ENCODE measurements around the gene AKT1S1.

Gene AKT1S1

GRCh38 chr19:49882643-49883042 is 5.5 kb upstream of the AKT1S1 start:
- DNase-seq = no peak

GRCh38 chr19:49881672-49882394 is 4.7 kb upstream of the AKT1S1 start:
- no peak for DNase-seq

- DNase-seq = no peak
Measured at GRCh38 chr19:49881186-49881585, 4.0 kb upstream of the AKT1S1 start.

GRCh38 chr19:49880162-49880869 is 3.2 kb upstream of the AKT1S1 start:
- no peak for DNase-seq

GRCh38 chr19:49879243-49879963 is 2.2 kb upstream of the AKT1S1 start:
- peak in 1 of 5 experiments; percentile 66 for DNase-seq

GRCh38 chr19:49878744-49879070 is 1.6 kb upstream of the AKT1S1 start:
- no peak for DNase-seq

- peak; percentile 97 to 99 (median 98) for DNase-seq
Measured at GRCh38 chr19:49877879-49878743, 956 bp upstream of the AKT1S1 start.

DNA sequence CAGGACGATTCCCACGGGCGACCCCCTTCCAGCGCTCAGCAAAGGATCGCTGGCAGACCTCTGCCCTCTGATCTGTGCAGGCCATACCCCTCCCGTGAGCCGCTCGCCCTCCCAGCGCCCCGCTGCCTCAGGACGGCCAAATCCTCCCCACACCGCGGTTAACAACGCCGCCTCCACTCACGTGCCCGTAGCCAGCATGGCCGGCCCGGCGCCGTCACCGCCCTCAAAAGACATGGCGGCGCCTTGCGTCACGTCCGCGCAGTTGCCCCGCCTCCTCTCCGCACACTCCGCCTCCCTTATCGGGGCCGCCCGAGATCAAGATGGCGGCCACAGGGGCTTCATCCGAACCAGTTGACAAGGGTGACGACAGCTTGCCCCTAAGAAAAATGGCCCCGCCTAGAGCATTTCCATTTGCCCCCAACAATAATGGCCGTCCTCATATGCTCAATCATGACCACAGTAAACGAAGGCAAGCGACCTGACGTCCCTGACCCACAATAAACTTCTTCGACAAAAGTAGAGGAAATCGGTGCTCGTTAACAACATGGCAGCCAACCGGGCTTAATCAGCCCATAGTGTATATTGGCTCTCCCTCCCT is 634 bp downstream of the AKT1S1 start:
- DNase-seq = peak; percentile 93 to 99 (median 97)

DNA sequence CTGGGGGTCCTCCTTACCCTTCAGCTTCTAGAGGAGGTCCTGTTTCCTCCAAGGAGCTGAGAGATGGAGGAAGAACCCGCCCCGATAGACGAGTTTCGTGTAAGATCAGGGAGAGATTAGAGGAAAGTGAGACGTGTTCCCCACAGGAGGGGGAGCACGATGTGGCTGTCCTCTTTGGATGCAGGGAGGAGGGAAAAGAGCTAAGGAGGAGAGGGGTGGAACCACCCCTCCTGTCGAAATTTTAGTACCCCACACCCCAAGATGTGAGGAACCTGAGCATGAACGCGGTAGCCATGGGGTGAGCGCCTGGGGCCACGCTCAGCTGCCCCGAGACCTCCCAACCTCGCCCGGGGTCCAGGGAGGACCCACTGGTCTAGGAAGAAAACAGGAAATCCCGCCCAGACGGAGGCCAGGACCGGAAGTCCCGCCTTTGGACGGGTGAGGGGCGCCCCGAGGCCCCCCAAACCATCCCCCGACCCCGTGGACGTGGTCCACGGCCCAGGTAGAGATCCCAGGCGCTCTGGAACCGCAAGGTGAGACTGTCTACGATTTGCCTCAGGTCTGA is 1.2 kb downstream of the AKT1S1 start:
- peak in 4 of 5 experiments; percentile 20 to 65 (median 32) for DNase-seq

GRCh38 chr19:49875177-49875576 is 2.0 kb downstream of the AKT1S1 start:
- no peak for DNase-seq

- no peak for DNase-seq
Measured at GRCh38 chr19:49874503-49875157, 2.5 kb downstream of the AKT1S1 start.

- DNase-seq = no peak
Measured at GRCh38 chr19:49873834-49874233, 3.3 kb downstream of the AKT1S1 start.

GRCh38 chr19:49873129-49873521 is 4.0 kb downstream of the AKT1S1 start:
- no peak for DNase-seq

GRCh38 chr19:49872245-49873128 is 4.7 kb downstream of the AKT1S1 start:
- no peak for DNase-seq

GRCh38 chr19:49871349-49871985 is 5.7 kb downstream of the AKT1S1 start:
- no peak for DNase-seq

DNA sequence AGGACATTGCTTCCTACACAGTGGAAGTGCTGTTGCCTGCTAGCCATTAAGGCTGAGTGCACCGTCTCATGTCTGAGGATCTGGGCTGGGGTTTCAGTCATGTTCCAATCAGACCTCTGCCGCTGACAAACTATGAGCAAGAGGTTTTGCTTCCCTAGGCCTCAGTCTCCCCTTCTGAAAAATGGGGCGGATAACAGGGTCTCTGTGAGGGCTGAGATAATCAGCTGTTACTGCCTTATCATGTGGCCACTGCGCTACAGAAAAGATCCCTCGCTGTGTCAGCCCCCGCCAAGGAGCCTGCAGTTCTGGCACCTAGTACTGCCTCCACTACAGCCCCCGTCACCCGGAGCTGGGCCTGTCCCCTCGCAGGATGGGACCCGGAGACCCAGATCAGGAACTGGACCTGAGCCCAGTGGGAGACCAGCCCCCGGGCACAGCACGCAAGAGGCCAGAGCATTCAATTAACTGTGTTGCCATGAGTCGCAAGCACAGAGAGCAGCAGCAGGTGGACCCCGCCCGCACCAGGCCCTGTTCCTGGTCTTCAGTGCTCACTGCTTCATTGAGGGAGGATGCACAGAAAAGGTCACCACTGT is 6.8 kb downstream of the AKT1S1 start:
- no peak for DNase-seq

DNA sequence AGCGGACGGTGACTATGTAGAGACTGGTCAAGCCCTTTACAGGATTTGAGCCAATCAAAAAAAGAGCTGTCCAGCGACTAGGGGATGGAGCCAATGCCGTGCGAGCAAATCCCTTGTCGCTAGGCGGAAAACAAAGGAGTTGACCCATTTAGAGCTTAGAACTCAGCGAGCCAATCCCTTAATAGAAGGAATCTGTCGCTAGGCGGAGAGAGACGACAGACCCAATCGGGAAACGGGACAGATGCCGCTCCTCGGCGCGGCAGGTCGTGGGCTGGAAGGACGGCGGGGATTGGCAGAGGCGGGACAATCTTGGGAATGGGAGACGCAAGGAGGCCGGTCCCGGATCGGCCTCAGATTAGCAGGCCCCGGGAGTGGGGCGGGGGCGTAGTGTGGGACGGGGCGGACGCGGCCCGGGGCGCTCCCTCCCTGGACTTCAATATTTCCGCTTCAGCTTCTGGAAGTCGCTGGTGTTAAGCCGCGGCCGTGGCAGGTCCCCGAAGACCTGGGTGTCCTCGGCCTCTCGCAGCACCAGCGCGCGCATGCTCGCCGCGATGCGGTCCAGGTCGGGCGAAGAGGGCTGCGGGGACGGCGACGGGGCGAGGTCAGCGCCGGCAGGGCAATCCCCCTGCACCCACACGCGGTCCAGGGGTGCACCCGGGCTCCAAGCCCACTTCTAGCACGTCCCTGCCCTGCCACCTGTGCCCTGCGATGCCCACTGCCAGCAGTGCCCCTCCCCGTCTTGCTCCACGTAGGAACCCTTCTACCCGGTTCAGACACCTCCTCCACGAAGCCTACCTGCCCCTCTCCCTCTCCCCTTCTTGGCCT is 7.5 kb downstream of the AKT1S1 start:
- peak; percentile 78 to 99 (median 87) for DNase-seq

DNA sequence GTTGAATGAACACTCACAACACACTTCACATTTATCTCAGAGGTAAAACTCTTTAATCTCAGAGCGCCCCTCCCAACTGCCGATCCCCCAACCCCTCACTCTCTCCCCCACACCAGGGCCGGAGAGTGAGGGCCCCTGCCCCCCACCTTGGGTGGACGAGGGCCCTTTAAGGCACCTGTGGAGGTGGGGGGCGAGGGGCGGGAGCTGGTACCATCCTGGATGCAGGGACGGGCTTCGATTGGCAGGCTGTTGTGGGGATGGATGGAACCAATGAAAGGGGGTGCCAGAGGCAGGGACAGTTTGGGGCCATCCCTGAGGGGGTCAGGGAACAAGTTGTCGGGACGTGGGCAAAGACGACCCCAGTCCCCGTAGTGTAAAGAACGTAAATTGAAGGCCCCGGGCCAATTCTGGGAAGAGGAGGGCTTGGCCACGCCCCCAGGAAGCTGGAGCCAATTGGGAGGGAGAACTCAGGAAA is 8.1 kb downstream of the AKT1S1 start:
- DNase-seq = no peak

All from T-helper 2 cell (primary cell).